GOT3 (cell line): ENCODE results near the gene OCA2.
"Not testable (repeated sequence)": the region's sequence is repeated elsewhere in the genome, so short reads cannot be mapped to it uniquely, and the experiment has no call there.

Experiments used
- DNase-seq: peaks from one replicate; lab custom pipeline; 2025; ENCODE audit warnings: mixed read lengths; lab: John Stamatoyannopoulos, UW

Gene OCA2

GRCh38 chr15:27770769-27771554 is 328.2 kb downstream of the OCA2 start:
- no peak for DNase-seq

DNA sequence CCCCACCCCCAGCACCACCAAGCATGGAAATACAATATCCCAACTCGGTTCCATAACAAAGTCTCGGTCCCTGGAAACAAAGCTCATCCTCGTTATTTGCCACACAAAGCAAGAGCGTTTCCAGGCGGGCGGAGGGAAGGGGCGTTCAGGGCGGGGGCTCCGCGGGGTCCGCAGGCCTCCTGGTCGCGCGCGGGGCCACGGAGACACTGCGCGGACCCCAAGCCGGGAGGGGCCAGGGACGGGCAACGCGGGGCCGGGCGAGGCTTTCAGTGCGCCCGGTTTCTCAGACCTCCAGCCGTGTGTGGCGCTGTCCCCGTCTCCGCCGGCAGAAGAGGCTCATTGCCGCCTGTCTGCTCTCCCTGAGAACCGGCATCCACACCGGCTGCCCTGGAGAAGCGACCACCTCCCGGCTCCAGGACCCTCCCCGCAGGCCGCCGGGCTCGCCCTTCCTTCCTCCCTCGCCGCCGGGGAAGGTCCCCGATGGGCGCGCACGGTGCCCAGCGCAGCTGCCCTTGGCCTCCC is 329.0 kb downstream of the OCA2 start:
- no peak for DNase-seq

DNA sequence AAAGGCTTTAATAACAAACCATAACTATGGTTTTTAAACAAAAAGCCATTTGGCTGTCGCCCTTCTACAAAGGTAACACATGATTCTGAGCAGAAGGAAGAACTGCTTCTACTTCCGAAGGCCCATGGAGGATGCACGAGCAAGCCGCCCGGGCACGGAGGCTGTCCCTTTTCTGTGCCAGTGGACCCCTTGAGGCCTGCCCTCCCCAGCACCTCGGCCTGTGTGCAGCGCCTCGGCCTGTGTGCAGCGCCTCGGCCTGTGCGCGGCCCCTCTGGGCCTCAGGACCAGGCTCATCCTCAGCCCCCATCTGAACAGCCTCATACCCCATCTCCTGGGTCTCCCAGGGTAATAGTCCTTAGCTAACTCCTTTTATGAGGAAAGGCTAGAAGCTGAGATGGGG is 329.5 kb downstream of the OCA2 start:
- no peak for DNase-seq

GRCh38 chr15:27768732-27769475 is 330.2 kb downstream of the OCA2 start:
- DNase-seq = no peak

GRCh38 chr15:27767918-27768640 is 331.0 kb downstream of the OCA2 start:
- DNase-seq = no peak

- not testable (repeated sequence) for DNase-seq
Measured at GRCh38 chr15:27767430-27767829, 331.7 kb downstream of the OCA2 start.

- DNase-seq = no peak
Measured at GRCh38 chr15:27764339-27764738, 334.8 kb downstream of the OCA2 start.

- no peak for DNase-seq
Measured at GRCh38 chr15:27763514-27763913, 335.6 kb downstream of the OCA2 start.

GRCh38 chr15:27762471-27762870 is 336.6 kb downstream of the OCA2 start:
- DNase-seq = no peak

DNA sequence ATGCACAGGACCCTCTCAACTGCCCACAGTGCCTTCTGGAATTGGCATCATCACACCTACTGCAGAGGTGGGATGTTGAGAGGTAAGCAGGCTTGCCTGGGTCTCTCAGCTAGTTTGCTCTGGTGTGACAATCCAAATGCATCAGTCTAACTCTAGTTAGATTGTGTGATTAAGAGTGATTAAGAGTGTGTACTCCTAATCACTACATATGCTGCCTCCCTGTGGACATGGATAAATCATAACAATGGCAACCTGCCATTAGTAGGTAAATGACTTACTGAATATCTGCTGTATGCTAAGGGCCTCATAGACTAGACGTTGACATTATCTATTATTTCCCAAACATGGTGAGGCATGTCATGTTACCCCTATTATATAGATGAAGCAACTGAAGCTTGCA is 342.1 kb downstream of the OCA2 start:
- DNase-seq = no peak

DNA sequence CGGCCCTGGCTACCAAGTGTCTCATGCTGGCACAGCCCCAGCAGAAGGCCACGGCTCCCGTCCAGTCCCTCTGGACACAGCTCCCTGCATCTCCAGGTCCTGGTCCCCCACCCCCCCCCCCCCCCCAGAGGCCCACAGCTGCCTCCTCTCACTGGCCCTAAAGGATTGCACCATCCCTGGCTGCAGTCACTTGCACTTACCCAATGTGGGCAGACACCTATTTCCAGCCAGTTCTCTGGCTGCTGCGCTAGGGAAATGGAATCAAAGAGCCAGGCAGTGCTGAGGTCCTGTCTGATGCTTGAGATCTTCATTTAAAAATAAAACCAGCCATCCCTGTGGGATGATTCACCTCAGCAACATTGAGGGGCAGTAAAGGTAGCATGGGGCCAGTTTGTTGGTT is 346.4 kb downstream of the OCA2 start:
- no peak for DNase-seq

GRCh38 chr15:27747997-27748396 is 351.1 kb downstream of the OCA2 start:
- DNase-seq = no peak

DNA sequence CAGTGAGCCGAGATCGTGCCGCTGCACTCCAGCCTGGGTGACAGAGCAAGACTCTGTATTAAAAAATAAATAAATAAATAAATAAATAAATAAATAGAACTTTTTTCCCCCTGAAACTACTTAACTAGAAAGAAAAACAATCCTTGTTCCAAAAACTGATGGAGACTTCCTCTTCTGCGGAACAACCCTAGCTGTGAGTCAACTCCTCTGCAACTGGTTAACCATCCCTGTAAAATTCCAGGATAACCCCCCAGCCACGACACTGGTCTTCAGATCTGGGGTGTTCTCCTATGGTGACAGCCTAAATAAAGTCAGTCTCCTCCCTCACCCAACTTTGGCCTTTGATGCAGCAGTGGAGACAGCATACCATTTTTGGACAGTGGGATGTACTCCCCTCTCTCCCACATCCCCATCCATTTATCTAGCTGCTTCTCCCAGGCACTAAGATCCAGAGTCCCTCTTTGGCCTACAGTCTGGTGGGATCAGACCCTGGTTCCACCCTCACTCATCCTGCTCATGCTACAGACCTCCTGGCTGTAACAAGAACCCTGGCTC is 352.6 kb downstream of the OCA2 start:
- DNase-seq = no peak

GRCh38 chr15:27744641-27745040 is 354.5 kb downstream of the OCA2 start:
- no peak for DNase-seq

GRCh38 chr15:27743638-27744037 is 355.5 kb downstream of the OCA2 start:
- DNase-seq = no peak

- DNase-seq = no peak
Measured at GRCh38 chr15:27742751-27743477, 356.2 kb downstream of the OCA2 start.

DNA sequence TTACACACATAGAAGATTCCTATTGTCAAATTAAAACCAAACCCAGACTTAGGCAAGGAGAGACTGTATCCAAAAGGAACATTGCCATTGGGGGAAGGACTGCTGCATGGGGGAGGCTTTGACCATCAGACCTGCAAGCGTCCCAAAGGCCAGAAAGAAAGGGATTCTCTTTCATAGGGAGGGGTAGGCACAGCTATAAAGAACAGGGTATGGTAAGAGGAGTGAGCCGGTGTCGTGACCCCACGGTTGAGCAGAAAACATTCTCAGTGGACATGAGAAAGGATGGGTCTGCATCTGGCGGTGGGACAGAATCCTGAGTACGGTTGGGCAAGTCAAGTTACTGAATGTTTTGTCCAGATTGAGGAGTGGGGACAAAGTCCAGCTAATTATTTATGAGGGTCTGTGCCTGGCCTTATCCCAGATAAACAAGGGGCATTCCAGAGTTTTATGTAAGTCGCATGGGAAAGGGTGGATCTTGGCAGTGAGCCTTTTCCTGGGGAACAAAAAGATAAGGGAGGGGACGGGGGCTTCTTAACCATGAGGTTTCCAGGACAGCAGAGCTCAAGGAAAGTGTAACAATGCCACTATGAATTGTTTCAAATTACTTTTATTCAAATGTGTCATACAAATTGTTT is 357.8 kb downstream of the OCA2 start:
- no peak for DNase-seq

DNA sequence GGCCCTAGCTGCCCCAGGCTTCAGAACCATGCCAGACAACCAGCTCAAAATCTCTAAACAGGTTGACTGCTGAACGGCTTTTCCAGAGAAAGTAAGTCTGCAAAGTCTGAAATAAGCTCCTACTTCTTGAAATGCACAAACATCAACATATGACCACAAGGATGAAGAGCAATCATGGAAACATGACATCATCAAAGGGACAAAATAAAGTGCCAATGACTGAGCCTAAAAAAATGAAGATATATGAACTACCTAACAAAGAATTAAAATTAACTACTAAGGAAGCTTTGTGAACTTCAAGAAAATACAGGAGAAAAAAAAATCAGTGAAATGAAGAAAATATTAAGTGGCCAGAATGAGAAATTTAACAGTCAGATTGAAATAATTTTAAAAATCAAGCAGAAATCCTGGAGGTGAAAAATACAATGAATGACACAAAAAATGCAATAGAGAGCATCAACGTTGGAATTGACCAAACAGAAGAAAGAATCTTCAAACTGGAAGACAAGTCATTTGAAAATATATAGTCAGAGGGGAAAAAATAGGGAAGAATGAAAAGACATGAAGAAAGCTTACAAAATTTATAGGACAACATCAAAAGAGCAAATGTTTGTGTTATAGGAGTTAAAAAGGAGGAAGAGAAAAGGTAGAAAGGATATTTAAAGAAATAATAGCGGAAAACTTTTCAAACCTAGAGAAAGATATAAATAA is 364.2 kb downstream of the OCA2 start:
- DNase-seq = no peak

DNA sequence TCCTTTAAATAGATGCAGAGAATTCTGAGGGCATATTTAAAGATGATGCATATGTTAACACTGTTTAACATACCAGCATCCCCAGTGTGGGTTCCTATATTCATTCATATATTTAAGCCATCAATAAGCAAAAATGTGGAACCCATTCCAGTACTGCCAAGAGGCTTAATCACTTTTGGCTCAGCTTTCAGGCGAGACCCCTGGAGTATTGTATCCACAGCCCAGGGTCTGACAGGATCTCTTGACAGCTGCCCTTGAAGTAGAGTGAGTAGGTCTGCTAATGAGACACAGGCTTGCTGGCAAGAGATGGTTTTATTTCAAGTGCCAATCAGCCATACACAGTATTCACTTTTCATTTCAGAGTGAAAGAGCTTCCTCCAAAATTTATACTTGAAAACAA is 367.3 kb downstream of the OCA2 start:
- no peak for DNase-seq

GRCh38 chr15:27730868-27731267 is 368.2 kb downstream of the OCA2 start:
- DNase-seq = no peak
